NCI-H187 (cell line): ENCODE data around the gene DAAM2.

Experiments
- DNase-seq, 2 experiments: peaks; one replicate each; lab custom pipeline; 2025; lab: John Stamatoyannopoulos, UW

Gene DAAM2

DNA sequence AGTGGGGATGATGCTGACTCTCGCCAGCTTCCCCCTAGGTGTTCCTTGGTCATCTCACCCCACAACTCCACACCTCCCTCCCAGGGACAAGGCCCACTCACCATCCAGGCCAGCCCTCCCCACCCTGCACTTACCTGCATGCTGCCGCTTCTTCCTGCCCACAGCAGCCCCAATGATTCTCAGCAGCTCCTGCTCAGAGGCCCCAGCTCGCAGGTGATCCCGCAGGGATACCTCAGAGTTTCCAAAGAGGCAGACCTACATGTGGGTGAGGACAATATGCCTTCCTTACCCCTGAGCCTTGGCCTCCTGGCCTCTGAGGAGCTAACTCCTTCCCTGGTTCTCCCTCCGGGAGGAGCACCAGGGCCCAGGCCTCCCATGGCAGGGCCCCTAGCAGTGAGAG, 117.5 kb downstream of the DAAM2 start:
- DNase-seq: no peak

DNA sequence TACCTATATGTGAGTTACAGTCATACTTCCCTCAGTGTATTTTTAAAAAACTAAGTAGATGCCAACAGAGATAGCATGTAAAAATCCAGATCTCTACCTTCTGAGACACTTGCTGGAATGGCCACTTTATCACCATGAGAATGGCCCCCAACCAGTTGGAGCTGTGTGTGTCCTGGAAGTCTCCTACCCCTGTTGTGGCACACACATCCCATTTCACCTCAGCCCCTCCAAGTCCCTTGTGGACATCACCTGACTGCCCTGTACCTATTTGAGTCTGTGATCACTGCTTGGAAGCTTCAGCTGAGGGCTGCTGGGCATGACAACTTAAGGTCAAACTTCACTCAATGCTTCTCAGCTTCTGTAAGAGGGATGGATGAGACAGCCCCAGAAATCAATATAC, 118.0 kb downstream of the DAAM2 start:
- no peak for DNase-seq

DNA sequence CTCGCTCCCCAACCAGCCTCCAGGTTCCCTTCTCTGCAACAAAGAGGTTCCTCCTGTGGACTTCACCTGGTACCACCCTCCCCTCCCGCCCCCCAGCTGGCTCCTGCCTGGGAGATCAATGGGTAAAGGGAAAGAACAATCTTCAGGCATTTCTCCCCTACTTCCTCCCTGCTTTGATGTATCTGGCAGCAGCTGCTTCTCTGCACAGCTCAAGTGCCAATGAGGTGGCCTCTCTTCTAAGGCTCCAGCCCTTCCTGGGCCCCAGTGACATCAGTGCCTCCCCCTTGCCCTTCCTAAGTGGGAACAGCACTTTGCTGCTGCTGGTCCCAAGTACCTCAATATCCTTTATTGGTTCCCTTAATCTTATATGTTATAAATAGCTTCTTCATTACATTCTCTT, 118.6 kb downstream of the DAAM2 start:
- no peak for DNase-seq

DNA sequence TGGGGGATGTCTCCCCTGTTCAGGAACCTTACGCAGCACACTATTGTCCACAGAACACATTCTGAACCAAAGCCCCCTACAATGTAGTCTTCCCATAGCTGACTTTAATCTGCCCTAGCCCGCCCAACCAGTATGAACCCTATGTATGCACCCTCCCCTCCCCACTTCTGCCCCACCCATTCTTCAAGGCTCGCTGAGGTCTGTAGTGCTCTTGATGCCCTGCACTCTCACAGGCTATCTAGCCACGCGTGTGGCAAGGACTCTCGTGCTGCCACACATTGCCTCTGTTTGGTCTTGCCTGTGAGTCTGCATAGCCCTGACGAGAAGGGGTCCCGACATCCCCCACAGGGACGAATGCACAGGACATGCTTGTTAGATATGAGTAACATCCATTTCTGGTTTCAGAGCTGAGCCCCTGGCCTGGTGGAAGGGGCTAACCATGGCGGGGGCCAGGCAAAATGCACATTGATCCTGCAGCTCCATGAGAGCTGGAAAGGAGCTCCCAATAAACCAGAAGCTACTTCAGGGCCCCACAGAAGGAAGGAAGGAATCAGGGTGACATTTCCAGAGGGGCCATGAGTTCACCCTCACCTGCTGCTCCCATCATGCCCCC, 119.4 kb downstream of the DAAM2 start:
- DNase-seq: peak in 1 of 2 experiments; percentile 22

DNA sequence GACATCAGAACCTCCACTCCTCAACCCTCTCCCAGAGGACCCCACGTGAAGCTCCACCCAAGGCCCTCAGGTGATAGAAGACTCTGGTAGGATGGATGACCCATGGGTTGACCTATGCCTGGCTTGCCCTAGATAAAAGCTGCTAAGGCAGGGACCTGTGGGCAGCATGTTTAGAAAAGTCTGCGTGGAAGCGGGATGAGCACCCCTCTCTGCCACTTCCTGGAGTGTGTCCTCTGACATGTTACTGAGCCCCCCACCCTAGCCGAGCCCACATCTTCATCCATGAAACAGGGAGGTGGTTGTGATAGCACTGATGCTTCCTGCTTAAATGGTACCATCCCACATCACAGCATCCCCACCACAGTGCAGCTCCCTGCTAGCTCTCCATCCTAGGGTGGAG, 120.3 kb downstream of the DAAM2 start:
- DNase-seq: no peak

DNA sequence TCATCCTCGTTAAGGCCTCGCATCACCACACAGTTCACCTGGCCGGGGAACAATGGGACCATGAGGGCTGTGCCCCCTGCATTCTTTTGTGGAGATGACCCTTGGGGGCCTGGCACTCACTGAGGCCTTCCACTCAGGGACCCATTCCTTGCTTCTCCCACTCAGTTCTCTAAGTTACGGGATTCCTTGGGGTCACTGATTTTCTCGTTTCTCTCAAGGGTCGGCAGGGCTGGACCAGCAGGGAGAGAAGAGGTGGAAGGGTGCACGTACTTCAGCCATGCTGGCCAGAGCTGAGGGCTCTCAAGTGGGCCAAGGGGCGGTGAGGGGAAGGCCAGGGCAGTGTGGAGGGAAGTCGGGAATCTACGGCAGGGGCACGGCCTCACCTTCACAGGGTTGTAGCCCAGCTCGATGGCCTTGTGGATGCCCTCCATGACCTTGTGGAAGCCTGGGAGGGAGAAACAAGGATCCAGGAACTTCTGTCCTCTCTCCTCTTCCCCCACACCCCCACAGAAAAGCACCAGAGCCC, 121.3 kb downstream of the DAAM2 start:
- no peak for DNase-seq

DNA sequence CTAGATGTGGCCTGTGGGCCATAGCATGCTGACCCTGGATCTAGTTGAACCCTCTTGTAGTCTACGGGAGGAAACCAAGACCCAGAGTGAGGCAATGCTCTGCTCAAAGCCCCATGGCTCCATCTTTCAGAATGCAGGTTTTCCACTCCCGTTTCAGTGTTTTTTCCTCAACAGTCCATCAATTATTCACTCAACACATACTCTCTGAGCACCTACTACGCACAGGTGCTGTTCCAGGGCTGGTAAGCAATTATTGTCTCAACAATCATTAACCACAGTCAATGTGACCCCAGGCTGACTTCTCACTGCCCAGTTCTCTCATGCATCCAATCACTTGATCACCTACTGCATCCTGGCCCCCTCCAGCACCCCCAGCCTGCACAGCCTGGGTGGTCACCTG, 122.1 kb downstream of the DAAM2 start:
- no peak for DNase-seq

DNA sequence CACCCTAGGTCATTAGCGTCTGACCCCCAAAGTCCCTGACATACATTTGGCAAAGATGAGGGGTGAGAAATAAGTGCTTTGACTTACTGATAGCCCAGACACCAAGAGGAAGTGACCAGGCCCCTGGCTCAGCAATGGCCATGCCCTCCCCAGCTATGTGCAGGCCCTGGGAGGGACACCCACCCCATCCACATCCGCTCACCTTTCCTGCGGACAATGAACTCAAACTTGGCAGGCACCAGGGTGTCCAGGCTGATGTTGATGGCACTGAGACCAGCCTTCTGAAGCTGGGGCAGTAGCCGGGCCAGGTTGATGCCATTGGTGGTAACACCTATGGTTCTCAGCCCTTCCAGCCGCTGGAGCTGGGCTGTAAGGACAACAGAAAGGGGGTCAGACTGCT, 123.7 kb downstream of the DAAM2 start:
- no peak for DNase-seq

DNA sequence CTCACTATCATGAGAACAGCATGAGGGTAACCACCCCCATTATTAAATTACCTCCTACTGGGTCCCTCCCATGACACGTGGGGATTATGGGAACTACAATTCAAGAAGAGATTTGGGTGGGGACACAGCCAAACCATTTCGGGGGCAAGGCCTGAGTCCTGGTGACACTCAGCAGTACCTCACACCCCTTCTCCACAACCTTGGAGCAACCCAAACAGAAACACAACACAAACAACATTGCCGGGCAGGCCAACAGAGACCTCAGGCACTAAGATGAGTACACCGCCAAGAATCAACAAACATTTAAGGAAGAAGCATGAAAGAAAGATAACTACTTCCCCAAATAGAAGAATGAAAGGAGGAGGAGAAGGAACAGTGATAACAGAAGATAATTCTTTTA, 125.2 kb downstream of the DAAM2 start:
- no peak for DNase-seq

DNA sequence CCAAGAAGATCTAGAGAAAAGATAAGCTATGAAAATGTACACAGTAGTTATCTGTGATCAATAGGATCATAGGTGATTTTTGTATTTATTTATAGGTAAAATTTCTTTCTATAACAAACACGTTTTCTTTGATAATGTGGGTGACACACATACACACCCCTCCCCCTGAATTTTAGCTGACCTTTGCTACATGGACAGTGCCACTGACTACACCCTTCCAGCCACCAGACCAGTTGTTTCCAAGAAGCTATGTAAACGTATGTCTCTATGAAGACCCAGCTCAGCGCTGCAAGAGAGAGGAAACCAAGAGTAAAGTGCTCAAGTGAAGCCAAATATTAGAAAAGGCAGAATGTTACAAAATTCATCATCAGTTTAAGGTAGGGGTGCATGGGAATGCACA, 125.8 kb downstream of the DAAM2 start:
- DNase-seq: no peak

DNA sequence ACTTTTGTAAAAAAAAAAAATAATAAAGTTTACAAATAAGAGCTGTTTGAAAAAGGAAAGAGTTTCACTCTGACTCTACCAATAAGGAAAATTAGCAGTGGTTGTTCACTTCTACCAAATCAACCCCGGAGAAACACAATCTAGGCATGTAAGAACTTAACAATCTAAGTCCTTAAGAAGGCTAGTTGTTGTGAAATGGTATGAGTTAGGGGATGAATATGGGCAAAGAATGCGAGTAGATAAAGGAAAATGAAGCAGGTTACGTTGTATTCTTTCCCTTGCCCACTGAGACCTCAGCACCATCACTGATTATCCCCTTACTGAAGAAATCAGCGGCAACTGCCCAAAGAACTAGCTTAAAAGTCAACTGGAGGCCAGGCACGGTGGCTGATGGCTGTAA, 126.7 kb downstream of the DAAM2 start:
- DNase-seq: no peak

DNA sequence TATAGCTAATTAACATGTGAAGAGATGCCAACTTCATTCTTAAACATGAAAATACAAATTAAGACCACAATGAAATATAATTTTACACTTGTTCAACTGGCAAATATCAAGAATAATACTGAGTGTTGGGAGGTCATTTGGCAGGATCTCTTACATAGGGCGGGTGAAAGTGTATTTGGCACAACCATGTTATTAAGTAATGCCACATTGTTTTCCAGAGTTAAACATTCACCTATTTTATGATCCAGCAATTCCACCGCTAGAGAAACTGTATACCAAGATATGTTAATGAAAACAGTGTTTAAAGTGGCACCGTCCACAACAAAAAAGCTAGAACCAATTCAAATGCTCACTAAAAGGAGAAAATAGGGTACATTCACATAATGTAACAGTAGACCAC, 128.0 kb downstream of the DAAM2 start:
- no peak for DNase-seq

DNA sequence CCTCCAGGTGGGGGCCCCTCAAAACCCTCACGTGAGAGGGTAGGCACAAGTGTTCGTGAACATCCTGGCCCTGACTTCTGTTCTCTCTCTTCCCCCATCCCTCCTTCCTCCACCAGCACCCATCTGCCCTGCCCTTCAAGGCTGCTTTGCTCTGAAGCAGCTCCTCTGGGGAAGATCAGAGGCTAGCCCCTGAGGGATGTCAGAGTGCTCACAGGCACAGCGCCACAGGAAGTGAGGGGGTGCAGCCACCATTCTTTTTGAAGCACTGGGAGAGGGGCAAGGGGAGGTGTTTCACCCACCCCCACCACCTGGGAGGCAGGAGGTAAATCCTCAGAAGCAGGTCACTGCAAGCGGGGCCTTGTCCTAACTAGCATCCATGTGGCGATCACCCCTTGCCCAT, 130.6 kb downstream of the DAAM2 start:
- DNase-seq: no peak

DNA sequence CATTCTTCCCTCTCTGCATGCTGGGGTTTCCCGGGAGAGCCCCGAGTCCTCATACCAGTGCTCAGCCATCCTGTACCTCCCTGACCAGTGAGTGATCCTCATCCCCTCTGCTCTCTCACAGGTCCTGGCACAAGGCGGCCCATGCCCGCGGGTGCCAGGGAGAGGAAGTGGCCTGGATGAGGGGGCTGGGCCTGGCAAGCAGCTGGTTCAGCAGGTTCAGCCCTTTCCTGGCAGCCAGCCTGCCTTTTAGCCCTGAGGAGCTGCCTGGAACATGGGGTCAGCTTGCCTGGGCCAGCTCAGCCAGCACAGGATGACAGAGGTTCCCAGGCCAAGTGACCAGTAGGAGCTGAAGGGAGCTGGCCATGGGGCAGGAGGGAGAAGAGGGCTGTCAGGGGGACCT, 131.2 kb downstream of the DAAM2 start:
- no peak for DNase-seq

DNA sequence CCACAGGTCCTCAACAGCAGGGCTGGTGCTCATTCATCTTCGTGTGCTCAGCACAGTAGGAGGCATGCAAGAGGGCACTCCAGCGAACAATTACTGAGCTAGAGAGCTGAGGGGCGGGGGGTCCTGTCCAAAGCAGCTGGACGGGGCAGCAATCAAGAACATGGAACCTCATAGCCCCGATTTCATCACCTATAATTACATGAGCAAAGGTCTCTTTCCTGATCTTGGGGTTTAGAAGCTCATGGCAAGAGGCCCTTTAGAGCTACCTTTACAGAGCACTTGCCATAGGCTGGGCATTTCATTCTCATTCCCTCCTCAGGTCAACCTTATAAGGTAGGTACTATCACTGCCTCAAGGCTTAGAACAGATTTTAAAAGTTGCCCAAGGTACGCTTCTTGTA, 131.7 kb downstream of the DAAM2 start:
- DNase-seq: no peak

DNA sequence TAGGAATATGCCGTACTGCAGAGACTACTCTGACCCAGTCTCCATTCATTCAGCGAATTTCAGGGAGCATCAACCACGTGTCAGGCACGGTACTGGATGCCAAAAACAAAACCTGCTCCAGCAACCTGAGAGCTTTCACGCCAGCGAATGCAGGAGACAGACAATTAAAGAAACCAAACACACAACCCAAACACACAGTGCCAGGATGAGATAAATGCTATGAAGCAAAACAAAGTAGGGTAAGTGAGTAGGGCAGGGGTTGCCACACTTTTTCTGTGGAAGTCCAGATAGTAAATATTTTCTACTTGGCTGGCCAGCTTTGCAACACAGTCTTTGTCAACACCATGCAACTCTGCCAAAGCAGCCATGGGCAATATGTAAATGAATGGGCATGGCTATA, 132.1 kb downstream of the DAAM2 start:
- DNase-seq: no peak

DNA sequence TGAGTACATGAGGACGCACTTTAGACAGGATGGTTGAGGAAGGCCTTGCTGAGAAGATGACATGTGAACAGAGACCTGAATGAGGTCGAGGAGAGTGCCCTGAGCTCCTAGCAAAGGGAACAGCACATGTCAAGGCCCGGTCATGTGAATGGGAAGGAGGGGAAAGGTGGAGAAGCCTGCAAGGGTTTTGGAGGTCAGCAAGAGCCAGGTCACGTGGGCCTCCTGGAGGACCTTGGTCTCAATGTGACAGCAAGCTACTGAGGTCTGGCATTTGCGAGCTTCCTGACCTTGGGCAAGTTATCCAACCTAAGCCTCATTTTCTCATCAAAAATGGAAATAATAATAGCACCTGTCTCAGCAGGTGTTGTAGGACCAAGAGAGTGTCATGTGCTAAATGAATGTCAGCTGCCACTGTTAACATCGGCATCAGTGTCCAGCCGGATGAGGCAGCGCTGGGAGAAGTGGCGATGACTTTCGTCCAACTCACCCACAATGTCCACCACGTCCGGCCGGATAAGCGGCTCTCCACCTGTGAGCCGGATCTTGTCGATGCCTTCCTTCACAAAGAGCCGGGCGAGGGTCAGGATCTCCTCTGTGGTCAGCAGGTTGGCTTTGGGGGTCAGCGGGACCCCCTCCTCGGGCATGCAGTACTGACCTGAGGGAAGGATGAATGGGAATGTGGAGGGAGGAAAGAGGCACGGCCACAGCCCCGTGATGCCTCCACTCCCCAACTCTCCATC, 133.2 kb downstream of the DAAM2 start:
- no peak for DNase-seq

DNA sequence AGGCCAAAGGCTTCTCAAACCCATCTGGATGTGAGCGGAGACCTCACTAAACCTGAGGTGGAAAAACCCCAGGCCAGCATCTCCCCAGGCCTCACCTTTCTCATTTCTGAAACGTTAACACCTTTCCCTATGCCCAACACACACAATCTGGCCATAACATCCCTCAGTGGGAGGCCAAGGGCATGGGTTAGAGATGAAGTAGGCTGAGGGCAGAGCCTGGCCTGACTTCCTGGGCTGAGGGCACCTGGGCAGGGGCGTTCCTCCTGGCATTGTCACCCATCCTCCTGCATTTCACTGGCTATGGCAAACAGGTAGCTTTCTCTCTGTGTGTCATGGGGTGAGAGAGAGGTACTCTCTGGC, 133.7 kb downstream of the DAAM2 start:
- DNase-seq: no peak

DNA sequence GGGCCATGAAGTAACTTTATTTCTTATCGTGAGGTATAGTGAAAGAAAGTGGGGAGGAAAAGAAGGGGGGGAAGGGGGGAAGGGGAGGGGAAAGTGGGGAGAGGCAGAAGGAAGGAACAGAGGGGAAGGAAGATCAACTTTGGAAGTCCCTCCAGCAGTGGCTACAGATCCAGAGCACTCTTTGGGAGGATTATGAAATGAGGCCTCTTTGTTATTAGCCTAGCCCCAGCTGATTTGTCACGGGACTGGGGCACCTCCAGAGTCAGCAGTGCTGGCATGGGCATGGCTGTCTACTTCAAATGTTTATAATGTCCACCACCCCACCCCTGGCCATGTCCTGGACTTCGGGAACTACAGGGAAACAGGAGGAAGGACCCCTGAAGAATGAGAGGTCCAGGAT, 134.5 kb downstream of the DAAM2 start:
- DNase-seq: no peak

DNA sequence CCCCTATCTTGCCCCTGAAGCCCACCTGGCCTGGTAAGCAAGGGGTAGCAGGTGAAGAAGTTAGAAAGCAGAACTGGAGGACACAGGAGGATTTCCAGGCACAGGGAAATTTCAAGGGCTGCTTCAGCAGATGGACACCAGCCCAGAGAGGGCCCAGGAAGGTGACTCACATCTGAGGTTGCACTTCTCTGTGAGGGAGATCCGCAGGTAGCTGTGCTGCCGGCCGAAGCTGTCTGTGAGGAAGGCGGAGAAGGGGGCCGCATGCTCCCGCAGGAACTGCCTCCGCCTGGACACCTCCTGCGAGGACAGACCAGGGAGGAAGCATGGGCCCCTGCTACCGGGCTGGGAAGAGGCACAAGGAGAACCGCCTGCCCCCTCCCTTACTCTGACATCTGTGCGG, 135.0 kb downstream of the DAAM2 start:
- DNase-seq: no peak

DNA sequence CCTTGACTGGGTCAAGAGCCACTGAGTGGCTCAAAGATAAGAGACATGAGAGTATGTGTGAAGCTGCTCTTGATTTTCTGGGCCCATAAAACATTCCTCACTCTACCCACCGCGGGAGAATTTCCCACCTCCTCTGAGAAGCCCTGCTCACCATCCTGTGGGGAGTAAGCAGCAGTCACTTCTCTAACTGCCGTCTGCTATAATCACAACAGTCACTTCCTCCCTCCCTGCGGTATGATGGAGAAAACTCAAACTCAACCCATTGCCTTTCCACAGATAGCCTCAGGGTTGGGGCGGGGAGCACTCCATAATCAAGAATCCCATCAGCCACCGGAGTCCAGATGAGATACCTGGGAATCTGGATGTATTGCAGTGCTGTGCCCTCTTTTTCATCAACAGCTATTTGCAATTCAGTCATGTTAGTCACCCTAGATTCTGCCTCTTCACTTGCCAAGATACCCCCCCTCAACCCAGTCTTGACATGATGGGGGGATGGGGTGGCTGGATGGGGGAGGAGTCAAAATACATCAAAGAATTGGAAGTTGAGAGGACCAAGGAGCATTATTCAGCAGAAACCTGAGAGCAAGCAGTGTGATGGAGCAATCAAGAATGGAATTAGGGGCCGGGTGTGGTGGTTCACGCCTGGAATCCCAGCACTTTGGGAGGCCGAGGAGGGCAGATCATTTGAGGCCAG, 137.0 kb downstream of the DAAM2 start:
- no peak for DNase-seq

DNA sequence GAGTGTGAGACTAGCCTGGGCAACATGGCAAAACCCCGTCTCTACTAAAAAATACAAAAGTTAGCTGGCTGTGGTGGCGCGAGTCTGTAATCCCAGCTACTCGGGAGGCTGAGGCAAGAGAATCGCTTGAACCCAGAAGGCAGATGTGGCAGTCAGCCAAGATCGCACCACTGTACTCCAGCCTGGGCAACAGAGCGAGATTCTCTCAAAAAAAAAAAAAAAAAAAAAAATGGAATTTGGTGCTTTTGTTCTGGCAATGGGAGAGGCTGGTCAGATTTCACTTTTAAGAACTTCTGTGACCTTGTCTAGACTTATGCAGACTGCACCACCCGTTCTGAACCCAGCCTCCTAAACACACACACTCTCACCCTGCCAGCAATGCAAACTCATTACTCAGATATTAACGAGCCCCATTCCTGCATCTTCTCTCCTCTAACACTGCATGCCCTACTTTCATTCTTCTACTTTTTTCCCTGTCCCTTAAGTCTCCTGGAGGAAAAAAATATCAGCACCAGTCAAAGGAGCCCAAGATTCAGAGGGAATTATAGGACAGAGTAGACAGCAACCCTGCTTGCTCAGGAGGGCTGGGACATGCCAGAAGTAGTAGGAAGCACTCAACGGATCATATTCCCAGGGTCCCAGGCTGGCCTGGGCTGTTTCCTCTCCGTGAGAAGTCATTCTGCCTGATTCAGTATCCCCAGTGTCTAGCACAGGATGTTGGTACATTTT, 137.7 kb downstream of the DAAM2 start:
- no peak for DNase-seq

DNA sequence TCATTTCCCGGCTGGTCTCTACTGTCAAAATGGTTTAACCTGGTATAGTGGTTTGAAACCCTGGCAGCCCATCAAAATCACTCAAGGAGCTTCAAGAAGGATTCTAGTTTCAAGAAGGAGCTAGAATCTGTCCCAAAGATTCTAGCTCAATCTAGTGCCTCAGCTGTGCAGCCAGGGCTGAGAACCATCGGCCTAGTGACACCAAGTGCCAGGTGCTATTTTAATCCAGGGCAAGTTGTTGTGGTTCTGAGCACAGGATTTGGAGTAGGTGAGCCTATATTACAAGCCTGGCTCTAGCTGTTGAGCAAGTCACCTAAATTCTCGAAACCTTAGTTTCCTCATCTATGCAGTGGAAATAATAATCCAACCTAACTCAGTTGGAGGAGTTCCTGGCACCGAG, 138.4 kb downstream of the DAAM2 start:
- no peak for DNase-seq
